H9 (cell line): ENCODE data around the gene PHLDB1. TPM values are rescaled to one million over a fixed set of nuclear protein-coding genes. Genes with fewer than 3 reads are reported as not detected.

Experiments
- DNase-seq: peaks from one replicate; pipeline ENCODE4 v3.0.0-alpha.2; 2017
- H2AFZ ChIP-seq: one replicate; pipeline ENCODE4 v1.6.1; 2013; ENCODE audit warnings: mild to moderate bottlenecking, low read length, control low read depth, moderate library complexity
- H2AK5ac ChIP-seq: 2 replicates; pipeline ENCODE4 v1.6.1; 2013; ENCODE audit warnings: low read length, control low read depth, mixed read lengths; ENCODE audit not compliant: insufficient read length
- H2BK120ac ChIP-seq: one replicate; pipeline ENCODE4 v1.6.1; 2013; ENCODE audit warnings: low read depth, mild to moderate bottlenecking, low read length, control low read depth, inconsistent platforms; ENCODE audit not compliant: poor library complexity, severe bottlenecking
- H2BK12ac ChIP-seq: 2 replicates; pipeline ENCODE4 v1.6.1; 2013; ENCODE audit warnings: low read length, control low read depth, mixed read lengths, low read depth; ENCODE audit not compliant: insufficient read length
- H2BK15ac ChIP-seq: 2 replicates; pipeline ENCODE4 v1.6.1; 2013; ENCODE audit warnings: low read depth, low read length, control low read depth
- H2BK20ac ChIP-seq: one replicate; pipeline ENCODE4 v1.6.1; 2013; ENCODE audit warnings: low read depth, mild to moderate bottlenecking, low read length, control low read depth, inconsistent platforms; ENCODE audit not compliant: poor library complexity, severe bottlenecking
- H2BK5ac ChIP-seq: 2 replicates; pipeline ENCODE4 v1.6.1; 2013; ENCODE audit warnings: low read length, control low read depth, mixed read lengths; ENCODE audit not compliant: insufficient read length
- H3K14ac ChIP-seq: 2 replicates; pipeline ENCODE4 v1.6.1; 2013; ENCODE audit warnings: low read length, control low read depth; ENCODE audit not compliant: insufficient read depth
- H3K18ac ChIP-seq: 2 replicates; pipeline ENCODE4 v1.6.1; 2013; ENCODE audit warnings: low read depth, mild to moderate bottlenecking, mixed read lengths, low read length, control low read depth; ENCODE audit not compliant: insufficient read length
- H3K23ac ChIP-seq: 2 replicates; pipeline ENCODE4 v1.6.1; 2013; ENCODE audit warnings: low read length, control low read depth, mixed read lengths, low read depth; ENCODE audit not compliant: insufficient read length
- H3K23me2 ChIP-seq: 2 replicates; pipeline ENCODE4 v1.6.1; 2013; ENCODE audit warnings: low read depth, mild to moderate bottlenecking, mixed read lengths, low read length, control low read depth; ENCODE audit not compliant: insufficient read length, poor library complexity, severe bottlenecking
- H3K27ac ChIP-seq: 2 replicates; pipeline ENCODE4 v1.5.1; 2013; ENCODE audit warnings: low read length, control low read depth, mixed read lengths, low read depth; ENCODE audit not compliant: insufficient read length
- H3K27me3 ChIP-seq: 2 replicates; pipeline ENCODE4 v1.6.1; 2013; ENCODE audit warnings: low read length, control low read depth, inconsistent platforms; ENCODE audit not compliant: insufficient read depth
- H3K4ac ChIP-seq: 2 replicates; pipeline ENCODE4 v1.6.1; 2013; ENCODE audit warnings: low read depth, mild to moderate bottlenecking, control low read depth, inconsistent platforms, low read length, moderate library complexity
- H3K4me1 ChIP-seq: 2 replicates; pipeline ENCODE4 v1.6.1; 2013; ENCODE audit warnings: low read length, control low read depth, inconsistent platforms; ENCODE audit not compliant: insufficient read depth
- H3K4me2 ChIP-seq: 2 replicates; pipeline ENCODE4 v1.6.1; 2013; ENCODE audit warnings: low read length, control low read depth, mixed read lengths; ENCODE audit not compliant: insufficient read length, insufficient read depth
- H3K56ac ChIP-seq: 2 replicates; pipeline ENCODE4 v1.6.1; 2013; ENCODE audit warnings: low read depth, mild to moderate bottlenecking, mixed read lengths, low read length, control low read depth; ENCODE audit not compliant: insufficient read length
- H3K79me1 ChIP-seq: 2 replicates; pipeline ENCODE4 v1.6.1; 2013; ENCODE audit warnings: low read depth, mild to moderate bottlenecking, moderate library complexity, low read length, control low read depth, inconsistent platforms; ENCODE audit not compliant: insufficient read depth, poor library complexity, severe bottlenecking
- H3K79me2 ChIP-seq: 2 replicates; pipeline ENCODE4 v1.6.1; 2013; ENCODE audit warnings: low read length, control low read depth, inconsistent platforms; ENCODE audit not compliant: insufficient read depth
- H3K9ac ChIP-seq: 2 replicates; pipeline ENCODE4 v1.6.1; 2013; ENCODE audit warnings: low read length, control low read depth, mixed read lengths; ENCODE audit not compliant: insufficient read length; ENCODE audit errors: extremely low read depth
- H3K9me3 ChIP-seq: one replicate; pipeline ENCODE4 v1.6.1; 2013; ENCODE audit warnings: low read depth, low read length, inconsistent platforms; ENCODE audit not compliant: control insufficient read depth
- H3T11ph ChIP-seq: one replicate; pipeline ENCODE4 v1.6.1; 2013; ENCODE audit warnings: mild to moderate bottlenecking, low read length, control low read depth, inconsistent platforms
- H4K20me1 ChIP-seq: one replicate; pipeline ENCODE4 v1.6.1; 2013; ENCODE audit not compliant: control insufficient read depth, insufficient read length, insufficient read depth
- H4K5ac ChIP-seq: 2 replicates; pipeline ENCODE4 v1.6.1; 2013; ENCODE audit warnings: low read depth, mild to moderate bottlenecking, mixed read lengths, low read length, control low read depth; ENCODE audit not compliant: insufficient read length
- H4K8ac ChIP-seq: replicated peaks from 2 replicates; pipeline ENCODE4 v1.6.1; 2013; ENCODE audit warnings: low read length, control low read depth, mixed read lengths, low read depth; ENCODE audit not compliant: insufficient read length
- H4K91ac ChIP-seq: 2 replicates; pipeline ENCODE4 v1.6.1; 2013; ENCODE audit warnings: low read depth, mild to moderate bottlenecking, moderate library complexity, mixed read lengths, low read length, control low read depth; ENCODE audit not compliant: insufficient read length
- H3K27ac Mint-ChIP-seq, 3 experiments: 2 replicates in 2 of 3; 3 replicates in 1 of 3; pipeline ENCODE4 v1.8.0; 2020 to 2021; ENCODE audit warnings: mixed read lengths in 3 of 3, mild to moderate bottlenecking in 1 of 3, moderate library complexity in 1 of 3
- H3K27me3 Mint-ChIP-seq: 2 replicates; pipeline ENCODE4 v1.8.0; 2021; ENCODE audit warnings: low read depth, mild to moderate bottlenecking, moderate library complexity, mixed read lengths
- H3K36me3 Mint-ChIP-seq, 3 experiments: 2 replicates in 2 of 3; 3 replicates in 1 of 3; pipeline ENCODE4 v1.8.0; 2020 to 2021; ENCODE audit warnings: low read depth in 3 of 3, mixed read lengths in 3 of 3; ENCODE audit not compliant: insufficient read depth in 1 of 3
- H3K4me1 Mint-ChIP-seq, 2 experiments: 2 replicates each; pipeline ENCODE4 v1.8.0; 2020; ENCODE audit warnings: mixed read lengths in 2 of 2
- H3K4me3 Mint-ChIP-seq, 2 experiments: 2 replicates in 1 of 2; 3 replicates in 1 of 2; pipeline ENCODE4 v1.8.0; 2020 to 2021; ENCODE audit warnings: mild to moderate bottlenecking in 2 of 2, mixed read lengths in 2 of 2, moderate library complexity in 1 of 2
- H3K9me3 Mint-ChIP-seq, 2 experiments: 2 replicates in 1 of 2; 3 replicates in 1 of 2; pipeline ENCODE4 v1.8.0; 2020; ENCODE audit warnings: mild to moderate bottlenecking in 2 of 2, mixed read lengths in 2 of 2, moderate library complexity in 1 of 2
- WGBS: extraction: QIAGEN DNeasy Blood & Tissue Kit; methylation state at CpG from one replicate; pipeline ENCODE4 v1.1.7; 2013; ENCODE audit warnings: missing lambda C conversion rate, low lambda C conversion rate, mixed read lengths; ENCODE audit not compliant: insufficient read length; ENCODE audit errors: extremely low coverage; 5-methylcytosine and 5-hydroxymethylcytosine counted together
- total RNA-seq: library from RNA; stranded (reverse); gene quantifications from 2 replicates; pipeline ENCODE4 v1.2.1, GENCODE V29; 2021
- TF ChIP-seq, protein P1 (sequence below): fragments of 200-600 bp; sonication (generic); conservative IDR thresholded peaks from 3 replicates; pipeline ENCODE4 v1.8.0; 2021; ENCODE audit warnings: antibody characterized with exemption, mild to moderate bottlenecking

Gene PHLDB1
- total RNA-seq, 1 experiment from 2014 or later: 56.0 TPM

DNA sequence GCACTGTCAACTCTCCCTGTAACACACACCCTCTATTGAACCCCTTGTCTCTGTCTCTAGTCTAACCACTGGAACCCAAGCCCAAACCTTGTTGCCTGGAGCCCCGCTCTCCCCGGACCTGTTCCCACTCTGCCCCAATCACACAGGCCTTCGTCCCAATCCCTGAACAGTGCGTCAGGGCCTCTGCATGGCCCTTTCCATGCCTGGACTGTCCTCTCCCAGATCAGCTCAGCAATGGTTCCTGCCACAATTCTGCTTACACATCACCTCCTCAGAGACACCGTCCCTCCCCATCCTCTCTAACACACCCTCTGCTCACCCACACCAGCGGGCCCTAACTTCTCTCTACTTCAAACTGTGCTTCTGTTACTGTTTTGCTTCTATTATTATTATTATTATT, 70.6 kb downstream of the PHLDB1 start:
- Histone ChIP-seq H3K18ac (no peak overlapping the region), H3K79me1 (no peaks in the 10 kb centered on the region), H3K4ac (no peak overlapping the region), H2AK5ac (no peak overlapping the region), H4K8ac (no peak overlapping the region), H3T11ph (no peak overlapping the region), H3K56ac (no peak overlapping the region), H2BK20ac (no peak overlapping the region), H4K91ac (no peak overlapping the region), H4K20me1 (no peaks in the 10 kb centered on the region), H3K23ac (no peak overlapping the region), H2BK5ac (no peak overlapping the region), H3K4me2 (no peak overlapping the region), H3K23me2 (no peaks in the 10 kb centered on the region), H2BK15ac (no peak overlapping the region), H3K27ac (no peak overlapping the region), H3K27me3 (no peaks in the 10 kb centered on the region; the same call in 1 of the 2 replicates), H4K5ac (no peak overlapping the region), H3K9me3 (no peaks in the 10 kb centered on the region), H2AFZ (no peak overlapping the region), H2BK12ac (no peak overlapping the region), H2BK120ac (no peak overlapping the region), H3K14ac (no peak overlapping the region), H3K9ac (no peak overlapping the region), H3K79me2 (no peaks in the 10 kb centered on the region), H3K4me1 (no peaks in the 10 kb centered on the region)
- peaks cover 2% of the 10 kb centered on the region for H3K27me3 Mint-ChIP-seq
- DNase-seq: no peak
- TF ChIP-seq, protein P1, sequence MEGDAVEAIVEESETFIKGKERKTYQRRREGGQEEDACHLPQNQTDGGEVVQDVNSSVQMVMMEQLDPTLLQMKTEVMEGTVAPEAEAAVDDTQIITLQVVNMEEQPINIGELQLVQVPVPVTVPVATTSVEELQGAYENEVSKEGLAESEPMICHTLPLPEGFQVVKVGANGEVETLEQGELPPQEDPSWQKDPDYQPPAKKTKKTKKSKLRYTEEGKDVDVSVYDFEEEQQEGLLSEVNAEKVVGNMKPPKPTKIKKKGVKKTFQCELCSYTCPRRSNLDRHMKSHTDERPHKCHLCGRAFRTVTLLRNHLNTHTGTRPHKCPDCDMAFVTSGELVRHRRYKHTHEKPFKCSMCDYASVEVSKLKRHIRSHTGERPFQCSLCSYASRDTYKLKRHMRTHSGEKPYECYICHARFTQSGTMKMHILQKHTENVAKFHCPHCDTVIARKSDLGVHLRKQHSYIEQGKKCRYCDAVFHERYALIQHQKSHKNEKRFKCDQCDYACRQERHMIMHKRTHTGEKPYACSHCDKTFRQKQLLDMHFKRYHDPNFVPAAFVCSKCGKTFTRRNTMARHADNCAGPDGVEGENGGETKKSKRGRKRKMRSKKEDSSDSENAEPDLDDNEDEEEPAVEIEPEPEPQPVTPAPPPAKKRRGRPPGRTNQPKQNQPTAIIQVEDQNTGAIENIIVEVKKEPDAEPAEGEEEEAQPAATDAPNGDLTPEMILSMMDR: no peak
- no CpG with 5 or more reads among the region's 6 CpGs for WGBS
- peaks cover 4 to 10% of the 10 kb centered on the region in 2 experiments for H3K4me1 Mint-ChIP-seq
- no peak overlapping the region for H3K4me3 Mint-ChIP-seq
- peaks cover 4 to 7% (median 6%) of the 10 kb centered on the region in 3 experiments; a peak in 5 of 7 replicates for H3K36me3 Mint-ChIP-seq
- H3K27ac Mint-ChIP-seq: no peak overlapping the region; a peak in 1 of 7 replicates
- H3K9me3 Mint-ChIP-seq: peaks cover 21 to 25% of the 10 kb centered on the region in 2 experiments
